HG02981 (cell line): ENCODE measurements around the gene SUSD1.
"Not testable (repeated sequence)": the region's sequence is repeated elsewhere in the genome, so short reads cannot be mapped to it uniquely, and the experiment has no call there.

ENCODE experiments used
- ATAC-seq: cut with Tn5 transposase; IDR thresholded peaks from one replicate; pipeline ENCODE4 v1.9.1; 2021; ENCODE audit warnings: mild to moderate bottlenecking, moderate library complexity; ENCODE audit not compliant: unreplicated experiment

SUSD1 gene

GRCh38 chr9:112132356-112132755 lies 42.7 kb downstream of the SUSD1 start:
- ATAC-seq: no peak

GRCh38 chr9:112130997-112131396 lies 44.1 kb downstream of the SUSD1 start:
- no peak for ATAC-seq

GRCh38 chr9:112130347-112130746 lies 44.8 kb downstream of the SUSD1 start:
- ATAC-seq: no peak

GRCh38 chr9:112129246-112129645 lies 45.9 kb downstream of the SUSD1 start:
- no peak for ATAC-seq

DNA sequence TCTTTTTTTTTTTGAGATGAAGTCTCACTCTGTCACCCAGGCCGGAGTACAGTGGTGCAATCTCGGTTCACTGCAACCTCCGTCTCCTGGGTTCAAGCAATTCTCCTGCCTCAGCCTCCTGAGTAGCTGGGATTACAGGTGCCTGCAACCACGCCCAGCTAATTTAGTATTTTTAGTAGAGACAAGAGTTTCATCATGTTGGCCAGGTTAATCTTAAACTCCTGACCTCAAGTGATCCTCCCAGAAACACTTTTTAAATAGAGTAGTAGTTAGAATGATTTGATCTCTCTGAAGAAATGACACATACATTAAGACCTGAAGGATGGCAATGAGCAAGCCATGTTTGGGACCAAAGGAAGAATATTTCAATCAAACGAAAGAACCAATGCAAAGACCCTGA lies 46.7 kb downstream of the SUSD1 start:
- ATAC-seq: not testable (repeated sequence)

DNA sequence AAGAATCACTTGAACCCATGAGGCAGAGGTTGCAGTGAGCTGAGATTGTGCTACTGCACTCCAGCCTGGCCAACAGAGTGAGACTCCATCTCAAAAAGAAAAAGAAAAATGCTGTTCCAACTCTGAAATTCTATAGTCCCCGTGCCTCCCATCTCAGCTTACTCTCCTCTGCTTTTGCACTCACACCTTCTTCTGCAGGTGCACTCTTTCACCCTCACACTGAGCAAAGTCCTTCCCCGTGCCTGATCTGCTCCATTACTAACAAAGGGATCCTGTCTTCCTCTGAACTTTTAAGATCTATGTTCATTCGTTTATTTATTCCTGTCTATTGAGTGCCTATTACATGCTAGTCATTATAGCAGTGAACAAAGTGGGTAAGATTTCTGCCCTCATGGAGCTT lies 47.8 kb downstream of the SUSD1 start:
- no peak for ATAC-seq

DNA sequence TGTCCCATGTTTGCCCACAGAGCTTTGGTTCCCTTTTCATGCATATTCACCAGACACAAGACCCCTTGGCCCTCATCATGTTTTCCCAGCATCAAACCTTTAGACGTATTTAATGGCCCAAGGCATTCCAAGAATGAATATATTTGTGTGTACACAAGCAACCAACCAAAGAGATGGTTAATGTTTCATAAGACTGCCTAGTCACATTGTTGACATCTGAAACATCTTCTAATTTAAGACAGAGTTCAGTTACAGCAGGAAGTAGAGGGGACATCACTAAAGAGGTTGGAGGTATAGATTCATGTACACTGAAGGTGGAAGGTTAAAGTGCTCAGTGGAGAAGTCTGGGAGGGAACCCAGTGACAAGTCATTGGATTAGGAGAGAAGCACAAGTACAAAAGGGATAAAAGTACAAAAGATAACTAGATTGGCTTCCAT lies 49.1 kb downstream of the SUSD1 start:
- ATAC-seq: no peak

GRCh38 chr9:112124156-112124555 lies 50.9 kb downstream of the SUSD1 start:
- ATAC-seq: no peak

- no peak for ATAC-seq
These were observed 53.5 kb downstream of the SUSD1 start for GRCh38 chr9:112121633-112122032.

GRCh38 chr9:112120439-112120925 lies 54.6 kb downstream of the SUSD1 start:
- no peak for ATAC-seq

- no peak for ATAC-seq
These were observed 55.1 kb downstream of the SUSD1 start for GRCh38 chr9:112120030-112120341.

DNA sequence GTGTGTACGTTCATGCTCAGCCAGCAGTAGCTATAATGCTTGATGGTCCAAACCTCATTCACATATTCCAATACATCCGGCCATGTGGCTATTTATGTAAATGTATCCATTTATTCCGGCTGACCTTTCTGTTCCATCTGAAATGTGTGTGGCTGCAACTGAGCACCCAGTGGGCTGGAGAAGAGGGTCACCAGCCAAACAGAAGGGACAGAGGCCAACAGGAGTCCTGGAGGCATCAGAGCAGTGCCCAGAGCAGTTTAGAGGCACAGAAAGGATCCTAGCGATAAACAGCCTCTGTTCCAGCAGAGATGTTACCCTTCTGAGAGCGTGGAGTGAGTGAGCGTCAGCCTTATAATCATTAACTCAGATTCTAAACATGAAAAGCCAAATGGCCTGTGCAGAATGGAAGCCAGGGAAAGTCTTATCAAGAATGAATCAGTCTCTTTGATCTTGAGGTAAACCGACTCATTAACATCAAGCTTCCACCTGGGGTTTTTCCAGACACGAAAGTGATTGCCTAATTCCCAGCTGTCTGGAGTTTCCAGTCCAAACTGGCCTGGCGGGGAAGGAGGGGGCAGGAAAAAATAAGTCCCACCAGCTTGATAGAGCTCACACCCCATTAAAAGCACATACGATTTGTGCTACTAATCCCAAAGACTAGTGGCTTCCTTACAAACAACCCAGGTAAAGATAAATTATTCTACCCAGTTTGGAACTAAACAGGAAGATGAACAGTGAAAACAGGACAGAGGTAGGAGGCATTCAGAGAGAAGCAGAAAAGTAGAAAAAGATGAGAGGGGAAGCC lies 55.7 kb downstream of the SUSD1 start:
- ATAC-seq: no peak

DNA sequence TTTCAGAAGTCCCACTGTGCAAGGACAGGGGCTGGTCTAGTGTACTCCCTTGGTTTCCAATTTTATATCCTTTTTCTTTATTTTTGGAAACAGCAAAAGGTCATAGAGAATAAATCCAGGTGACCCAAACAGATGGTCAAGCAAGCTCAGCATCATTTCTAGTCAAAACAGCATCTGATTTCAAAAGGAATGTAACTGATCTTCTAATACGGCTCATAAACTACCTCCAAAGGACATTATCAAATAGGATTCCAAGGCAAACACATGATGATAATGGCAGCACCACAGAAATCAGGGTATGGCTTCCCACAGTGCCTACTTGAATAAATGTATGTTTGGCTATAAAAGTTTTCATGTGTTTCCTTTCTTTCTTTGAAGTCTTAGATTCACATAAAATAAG lies 57.1 kb downstream of the SUSD1 start:
- ATAC-seq: no peak

DNA sequence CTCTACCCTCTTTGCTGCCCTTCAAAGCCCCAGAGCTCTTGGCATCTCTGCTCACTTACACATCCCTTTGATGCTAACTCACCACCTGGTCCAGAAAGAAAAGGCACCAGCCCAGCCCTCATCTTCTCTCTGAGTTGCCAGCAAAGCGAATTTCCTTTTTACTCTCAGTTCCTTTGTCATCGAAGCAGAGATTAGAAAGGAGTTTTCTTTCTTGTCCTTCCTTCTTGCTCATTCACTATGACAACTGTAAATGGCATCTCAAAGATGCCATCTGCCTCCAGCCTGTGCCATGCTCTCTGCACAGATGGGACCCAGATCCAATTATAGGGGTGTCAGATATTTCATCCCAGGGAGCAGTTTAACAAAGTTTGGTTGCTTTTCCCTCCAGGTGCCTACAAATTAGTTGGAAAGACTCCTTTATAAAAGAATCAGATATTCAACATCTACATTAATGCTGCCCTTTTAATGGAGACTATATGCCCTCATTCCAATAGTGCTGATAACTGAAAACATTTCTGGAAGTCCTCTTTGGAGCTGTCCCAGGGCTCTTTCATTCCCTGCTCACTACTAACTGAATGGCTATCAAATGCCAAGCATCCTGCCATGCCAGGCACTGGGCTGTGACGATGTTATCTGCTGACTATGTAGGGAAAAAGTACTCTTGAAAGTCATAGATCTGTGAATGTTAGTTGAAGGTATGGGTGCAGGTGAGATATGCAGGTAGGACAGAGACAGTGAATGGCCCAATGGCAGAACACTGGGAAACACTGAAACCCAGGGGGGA lies 58.9 kb downstream of the SUSD1 start:
- no peak for ATAC-seq

DNA sequence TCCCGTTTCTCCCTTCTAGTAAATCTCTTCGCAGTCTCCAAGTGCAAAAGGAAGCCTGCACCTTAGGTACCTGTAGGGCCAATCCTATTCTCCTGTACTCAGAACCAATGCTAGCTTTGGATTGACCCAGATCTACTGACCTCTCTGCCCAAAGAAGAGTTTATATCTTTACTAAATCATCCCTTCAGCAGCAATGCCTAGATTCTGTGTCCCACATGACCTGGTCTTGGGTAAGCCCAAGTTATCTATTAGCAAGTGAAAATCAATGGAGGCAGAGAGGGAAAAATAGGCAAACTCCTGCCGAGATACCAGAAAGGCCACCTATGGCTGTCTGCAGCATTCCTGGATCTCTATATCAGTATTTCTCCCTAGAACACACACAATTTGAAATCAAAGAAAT lies 60.0 kb downstream of the SUSD1 start:
- ATAC-seq: no peak

DNA sequence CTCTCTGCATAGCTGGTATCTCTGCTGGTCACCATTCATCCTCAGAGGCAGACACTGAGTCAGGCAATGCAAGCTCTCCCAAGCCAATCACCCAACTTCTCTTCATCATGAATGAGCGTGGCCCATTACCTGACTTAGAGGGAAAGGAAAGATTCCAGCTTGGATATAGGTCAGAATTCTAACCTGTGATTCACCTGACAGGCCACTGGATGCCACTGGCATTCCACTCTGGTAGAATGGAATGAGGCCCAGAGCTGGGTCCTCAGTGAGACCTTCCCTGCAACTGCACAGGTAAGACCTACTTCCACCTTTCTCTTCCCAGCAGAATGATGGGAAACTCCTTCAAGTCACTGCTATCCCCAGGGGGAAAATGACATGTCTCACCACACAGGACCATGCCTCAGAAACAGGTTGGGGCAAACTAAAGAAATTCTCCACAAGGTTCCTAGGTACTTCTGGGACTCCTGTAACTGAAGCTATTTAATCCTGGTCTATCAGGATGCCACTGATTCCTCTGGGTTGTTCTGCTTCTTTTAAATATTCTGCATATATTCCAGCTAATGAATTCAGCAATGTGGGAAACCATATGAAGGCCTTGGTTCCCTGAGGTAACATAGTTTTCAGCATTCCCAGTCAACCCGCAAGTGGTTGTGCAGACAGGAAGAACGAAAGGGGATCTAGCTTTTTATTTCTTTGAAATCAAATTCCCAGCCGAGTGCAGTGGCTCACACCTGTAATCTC lies 62.0 kb downstream of the SUSD1 start:
- ATAC-seq: no peak

DNA sequence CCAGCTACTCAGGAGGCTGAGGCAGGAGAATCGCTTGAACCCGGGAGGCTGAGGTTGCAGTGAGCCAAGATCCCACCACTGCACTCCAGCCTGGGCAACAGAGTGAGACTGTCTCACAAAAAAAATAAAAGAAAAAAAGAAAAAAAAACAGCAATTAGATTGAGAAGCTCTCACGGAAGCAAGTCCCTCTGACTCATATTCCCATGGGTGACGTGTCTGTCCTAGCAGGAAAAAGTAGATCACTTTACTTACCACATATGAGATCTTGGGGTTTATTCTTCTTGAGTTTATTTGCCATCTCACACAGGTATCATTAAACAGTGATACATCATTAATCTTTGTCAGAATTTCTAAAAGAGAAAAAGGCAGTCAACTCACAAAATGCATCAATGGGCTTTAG lies 62.6 kb downstream of the SUSD1 start:
- no peak for ATAC-seq

- no peak for ATAC-seq
These were observed 63.6 kb downstream of the SUSD1 start for GRCh38 chr9:112111461-112111860.

- no peak for ATAC-seq
These were observed 64.4 kb downstream of the SUSD1 start for GRCh38 chr9:112110777-112111113.

DNA sequence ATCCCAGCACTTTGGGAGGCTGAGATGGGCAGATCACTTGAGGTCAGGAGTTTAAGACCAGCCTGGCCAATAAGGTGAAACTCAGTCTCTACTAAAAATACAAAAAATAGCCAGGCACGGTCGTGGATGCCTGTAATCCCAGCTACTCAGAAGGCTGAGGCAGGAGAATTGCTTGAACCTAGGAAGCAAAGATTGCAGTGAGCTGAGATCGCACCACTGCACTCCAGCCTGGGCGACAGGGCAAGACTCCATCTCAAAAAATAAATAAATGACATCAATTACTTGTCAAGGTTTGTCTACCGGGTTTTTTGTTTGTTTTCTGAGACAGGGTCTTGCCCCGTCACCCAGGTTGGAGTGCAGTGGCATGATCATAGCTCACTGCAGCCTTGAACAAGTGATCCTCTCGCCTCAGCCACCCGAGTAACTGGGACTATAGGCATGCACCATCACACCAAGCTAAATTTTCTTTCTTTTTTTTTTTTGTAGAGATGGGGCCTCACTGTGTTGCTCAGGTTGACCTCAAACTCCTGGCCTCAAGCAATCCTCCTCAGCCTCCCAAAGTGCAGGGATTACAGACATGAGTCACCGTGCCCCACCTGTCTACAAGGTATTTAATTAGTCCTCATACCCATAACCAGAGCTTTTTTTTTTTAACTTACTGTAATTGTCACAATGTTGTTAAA lies 64.9 kb downstream of the SUSD1 start:
- no peak for ATAC-seq

- ATAC-seq: no peak
These were observed 70.2 kb downstream of the SUSD1 start for GRCh38 chr9:112104901-112105300.
